Mucosa of rectum (tissue), 2 donors: ENCODE measurements around the gene GSC2.

Experiments
- H3K27ac ChIP-seq, 2 donors: one replicate each; pipeline ENCODE4 v1.7.0; 2013; ENCODE audit warnings: inconsistent platforms in 2 of 2, low read depth in 2 of 2, low read length in 2 of 2
- H3K27me3 ChIP-seq, 2 donors: one replicate each; pipeline ENCODE4 v1.7.0; 2013; ENCODE audit warnings: low read length in 2 of 2; ENCODE audit not compliant: control insufficient read depth in 2 of 2, insufficient read depth in 2 of 2
- H3K36me3 ChIP-seq, 2 donors: one replicate each; pipeline ENCODE4 v1.7.0; 2013; ENCODE audit warnings: low read length in 2 of 2; ENCODE audit not compliant: control insufficient read depth in 2 of 2, insufficient read depth in 2 of 2
- H3K4me1 ChIP-seq, 2 donors: one replicate each; pipeline ENCODE4 v1.7.0; 2013; ENCODE audit warnings: low read length in 2 of 2, mild to moderate bottlenecking in 1 of 2; ENCODE audit not compliant: control insufficient read depth in 2 of 2, insufficient read depth in 2 of 2
- H3K4me3 ChIP-seq, 2 donors: one replicate each; pipeline ENCODE4 v1.7.0; 2013; ENCODE audit warnings: low read length in 2 of 2
- H3K9ac ChIP-seq, 2 donors: one replicate each; pipeline ENCODE4 v1.7.0; 2013; ENCODE audit warnings: low read length in 2 of 2, low read depth in 1 of 2, mild to moderate bottlenecking in 1 of 2
- H3K9me3 ChIP-seq, 2 donors: one replicate each; pipeline ENCODE4 v1.7.0; 2013; ENCODE audit warnings: low read length in 2 of 2; ENCODE audit not compliant: control insufficient read depth in 2 of 2
- donor health status: healthy.
- donor health status: Normal muscosa, but diverticular disease.

Gene GSC2

GRCh38 chr22:19118329-19118880, 31.7 kb downstream of the GSC2 start:
- H3K4me1 ChIP-seq = peaks cover 43 to 47% of the 10 kb centered on the region in 2 donors
- no peak overlapping the region for H3K9ac ChIP-seq

DNA sequence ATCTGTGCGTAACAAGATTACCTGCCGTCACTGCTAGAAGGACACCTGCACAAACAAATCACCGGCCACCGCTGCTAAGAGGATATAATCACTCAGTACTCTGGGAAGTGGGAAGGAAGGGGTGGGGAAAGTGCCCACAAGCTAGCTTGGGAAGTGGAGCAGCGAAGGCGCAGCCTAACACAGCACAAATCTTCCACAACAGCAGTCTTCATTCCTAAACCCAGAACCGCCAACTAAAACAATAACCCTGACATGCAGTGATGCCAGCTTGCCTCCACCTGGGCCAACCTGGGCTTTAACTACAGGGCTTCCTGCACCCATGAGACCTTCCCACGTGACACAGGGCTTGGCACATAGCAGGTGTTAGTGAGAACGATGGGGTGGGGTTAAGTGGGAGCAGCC, 33.0 kb downstream of the GSC2 start:
- Histone ChIP-seq H3K36me3 (peaks cover 2 to 6% of the 10 kb centered on the region in 2 donors), H3K4me1 (peaks cover 36 to 42% of the 10 kb centered on the region in 2 donors), H3K4me3 (peak overlapping the region in 1 of 2 donors; percentile 33), H3K27ac (peak overlapping the region; percentile 26 to 30), H3K9ac (no peak overlapping the region), H3K27me3 (no peaks in the 10 kb centered on the region), H3K9me3 (no peaks in the 10 kb centered on the region)

More at GRCh38 chr22:19118329-19118880, 31.7 kb downstream of the GSC2 start:
- Histone ChIP-seq H3K36me3 (peaks cover 2 to 6% of the 10 kb centered on the region in 2 donors), H3K27me3 (no peaks in the 10 kb centered on the region), H3K9me3 (no peaks in the 10 kb centered on the region), H3K4me3 (no peak overlapping the region), H3K27ac (no peak overlapping the region)

DNA sequence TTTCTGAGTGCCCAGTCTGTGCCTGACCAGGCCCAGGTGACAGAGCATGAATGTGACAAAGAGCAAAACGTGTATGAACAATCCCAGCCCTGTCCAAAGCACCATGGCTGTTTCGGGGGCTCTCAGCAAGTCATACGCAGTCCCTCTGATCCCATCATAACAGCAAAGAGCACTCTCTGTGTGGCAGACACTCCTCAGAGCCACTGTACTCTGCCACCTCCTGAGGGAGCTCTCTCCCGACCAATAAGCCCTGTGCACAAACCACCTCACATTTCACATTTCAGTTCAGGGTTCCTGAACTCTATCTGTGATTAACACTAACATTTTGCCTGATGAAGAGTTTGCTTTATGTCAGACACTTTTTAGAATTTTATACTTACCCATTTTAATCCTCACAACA, 34.5 kb downstream of the GSC2 start:
- Histone ChIP-seq H3K9ac (no peak overlapping the region), H3K4me1 (peaks cover 31 to 33% of the 10 kb centered on the region in 2 donors), H3K27me3 (no peaks in the 10 kb centered on the region), H3K9me3 (no peaks in the 10 kb centered on the region), H3K36me3 (peaks cover 2 to 6% of the 10 kb centered on the region in 2 donors), H3K27ac (no peak overlapping the region), H3K4me3 (no peak overlapping the region)

DNA sequence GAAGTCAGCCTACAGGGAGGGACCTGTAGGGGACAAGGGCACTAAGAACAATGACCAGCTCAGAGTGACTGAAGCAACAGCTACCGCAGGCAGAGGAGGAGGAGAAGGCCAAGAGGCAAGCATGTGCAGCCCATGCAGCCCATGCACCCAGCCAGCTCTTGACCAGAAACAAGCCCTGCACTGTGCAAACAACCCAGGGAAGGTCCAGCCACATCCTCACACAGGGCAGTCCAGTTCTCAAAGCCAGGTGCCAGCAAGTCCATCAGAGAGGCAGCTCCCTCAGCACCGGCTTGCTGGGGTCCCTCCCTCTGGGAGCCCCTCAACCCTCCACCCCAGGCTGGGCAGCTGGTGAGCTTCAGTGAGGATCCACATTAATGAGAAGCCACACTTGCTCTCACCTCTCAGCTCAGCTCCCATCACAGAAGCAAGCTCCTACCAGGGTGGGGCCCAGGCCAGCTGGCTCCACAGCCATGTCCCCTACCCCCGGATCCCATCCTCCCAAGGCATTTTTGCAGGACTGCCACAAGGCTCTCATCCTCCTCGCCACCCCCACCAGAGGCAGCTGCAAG, 35.0 kb downstream of the GSC2 start:
- no peaks in the 10 kb centered on the region for H3K9me3 ChIP-seq
- no peak overlapping the region for H3K4me3 ChIP-seq
- no peak overlapping the region for H3K27ac ChIP-seq
- H3K9ac ChIP-seq = no peak overlapping the region
- H3K4me1 ChIP-seq = peaks cover 29 to 31% of the 10 kb centered on the region in 2 donors
- H3K36me3 ChIP-seq = peaks cover 2 to 6% of the 10 kb centered on the region in 2 donors
- no peaks in the 10 kb centered on the region for H3K27me3 ChIP-seq

DNA sequence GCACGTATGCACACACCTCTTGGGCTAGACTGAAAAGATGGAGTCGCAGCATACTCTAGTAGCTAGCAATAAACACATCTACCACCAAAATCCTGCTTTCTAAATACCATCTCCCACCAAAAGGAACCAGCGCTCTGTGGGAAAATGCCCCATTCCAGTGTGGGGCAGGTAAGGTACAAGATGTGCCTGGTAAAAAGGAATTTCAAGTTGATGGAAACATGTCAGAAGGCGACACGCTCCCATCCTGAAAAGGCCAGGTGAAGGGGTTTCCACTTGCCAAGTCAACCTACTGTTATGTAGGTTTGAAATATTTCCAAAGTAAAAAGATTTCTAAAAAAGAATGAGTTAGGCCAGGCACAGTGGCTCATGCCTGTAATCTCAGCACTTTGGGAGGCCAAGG, 36.7 kb downstream of the GSC2 start:
- Histone ChIP-seq H3K9ac (no peak overlapping the region), H3K4me1 (peaks cover 22 to 26% of the 10 kb centered on the region in 2 donors), H3K27me3 (no peaks in the 10 kb centered on the region), H3K36me3 (peaks cover 2 to 6% of the 10 kb centered on the region in 2 donors), H3K27ac (no peak overlapping the region), H3K9me3 (no peaks in the 10 kb centered on the region), H3K4me3 (no peak overlapping the region)

GRCh38 chr22:19111584-19111983, 38.5 kb downstream of the GSC2 start:
- Histone ChIP-seq H3K27me3 (no peaks in the 10 kb centered on the region), H3K36me3 (peaks cover 2 to 9% of the 10 kb centered on the region in 2 donors), H3K27ac (no peak overlapping the region), H3K4me1 (peaks cover 14 to 15% of the 10 kb centered on the region in 2 donors), H3K9ac (no peak overlapping the region), H3K9me3 (no peaks in the 10 kb centered on the region), H3K4me3 (no peak overlapping the region)

DNA sequence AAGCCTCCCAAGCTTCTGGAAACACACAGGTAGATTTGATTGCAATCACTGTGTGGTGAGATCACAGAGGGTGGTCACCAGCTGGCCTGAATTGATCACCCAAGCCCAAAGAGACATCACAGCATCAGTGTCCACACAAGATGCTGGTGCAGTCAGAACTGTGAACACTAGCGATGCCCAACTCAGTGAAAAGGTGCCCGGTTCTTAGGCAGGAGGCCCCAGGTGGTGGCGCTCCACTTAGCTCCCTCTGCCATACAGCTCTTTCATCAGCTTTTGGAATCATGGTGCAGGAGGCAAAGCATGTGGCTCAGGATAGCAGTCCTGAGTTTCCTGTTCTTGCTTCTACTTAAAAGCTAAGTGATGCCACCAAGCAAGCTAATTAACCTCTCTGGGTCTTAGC, 39.0 kb downstream of the GSC2 start:
- Histone ChIP-seq H3K27me3 (no peaks in the 10 kb centered on the region), H3K9me3 (no peaks in the 10 kb centered on the region), H3K27ac (no peak overlapping the region), H3K9ac (no peak overlapping the region), H3K4me3 (no peak overlapping the region), H3K36me3 (peaks cover 0 to 9% of the 10 kb centered on the region in 2 donors), H3K4me1 (peaks cover 10 to 16% of the 10 kb centered on the region in 2 donors)

DNA sequence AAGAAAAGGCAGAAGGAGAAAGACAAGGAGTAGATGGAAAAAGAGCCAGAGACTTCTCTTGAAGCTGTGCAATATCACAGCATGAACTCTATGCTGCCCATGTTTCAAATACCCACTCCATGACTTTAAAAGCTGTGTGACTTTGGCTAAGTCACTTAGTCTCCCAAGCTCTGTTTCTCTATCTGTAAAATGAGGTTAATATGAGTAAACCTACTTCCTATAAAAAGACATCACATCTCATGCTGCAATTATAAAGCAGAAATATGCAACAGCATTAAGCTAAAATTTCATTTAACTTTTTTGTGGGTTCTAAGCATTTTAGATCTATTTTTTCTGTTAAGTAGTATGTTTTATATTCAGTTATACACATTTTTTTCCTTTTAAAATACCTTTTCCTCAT, 39.4 kb downstream of the GSC2 start:
- H3K9me3 ChIP-seq = no peaks in the 10 kb centered on the region
- H3K27me3 ChIP-seq = no peaks in the 10 kb centered on the region
- no peak overlapping the region for H3K27ac ChIP-seq
- peaks cover 8 to 16% of the 10 kb centered on the region in 2 donors for H3K4me1 ChIP-seq
- peaks cover 0 to 9% of the 10 kb centered on the region in 2 donors for H3K36me3 ChIP-seq
- no peak overlapping the region for H3K4me3 ChIP-seq
- H3K9ac ChIP-seq = no peak overlapping the region

- H3K9me3 ChIP-seq = no peaks in the 10 kb centered on the region
- H3K4me3 ChIP-seq = peak overlapping the region in 1 of 2 donors; percentile 23
- peak overlapping the region; percentile 53 to 72 for H3K27ac ChIP-seq
- no peaks in the 10 kb centered on the region for H3K27me3 ChIP-seq
- peaks cover 0 to 10% of the 10 kb centered on the region in 2 donors for H3K36me3 ChIP-seq
- H3K9ac ChIP-seq = no peak overlapping the region
- peaks cover 8 to 16% of the 10 kb centered on the region in 2 donors for H3K4me1 ChIP-seq
Observed at GRCh38 chr22:19110064-19110458, 40.0 kb downstream of the GSC2 start.

- Histone ChIP-seq H3K9ac (no peak overlapping the region), H3K4me3 (peak overlapping the region in 1 of 2 donors; percentile 23), H3K4me1 (peaks cover 8 to 16% of the 10 kb centered on the region in 2 donors), H3K9me3 (no peaks in the 10 kb centered on the region), H3K36me3 (peaks cover 0 to 8% of the 10 kb centered on the region in 2 donors), H3K27me3 (no peaks in the 10 kb centered on the region), H3K27ac (peak overlapping the region; percentile 53 to 72)
Observed at GRCh38 chr22:19109198-19110063, 40.7 kb downstream of the GSC2 start.
